ENCODE data around the gene NBPF14.
"Not testable (repeated sequence)": the region's sequence is repeated elsewhere in the genome, so short reads cannot be mapped to it uniquely, and the experiment has no call there.

The NBPF14 gene

DNA sequence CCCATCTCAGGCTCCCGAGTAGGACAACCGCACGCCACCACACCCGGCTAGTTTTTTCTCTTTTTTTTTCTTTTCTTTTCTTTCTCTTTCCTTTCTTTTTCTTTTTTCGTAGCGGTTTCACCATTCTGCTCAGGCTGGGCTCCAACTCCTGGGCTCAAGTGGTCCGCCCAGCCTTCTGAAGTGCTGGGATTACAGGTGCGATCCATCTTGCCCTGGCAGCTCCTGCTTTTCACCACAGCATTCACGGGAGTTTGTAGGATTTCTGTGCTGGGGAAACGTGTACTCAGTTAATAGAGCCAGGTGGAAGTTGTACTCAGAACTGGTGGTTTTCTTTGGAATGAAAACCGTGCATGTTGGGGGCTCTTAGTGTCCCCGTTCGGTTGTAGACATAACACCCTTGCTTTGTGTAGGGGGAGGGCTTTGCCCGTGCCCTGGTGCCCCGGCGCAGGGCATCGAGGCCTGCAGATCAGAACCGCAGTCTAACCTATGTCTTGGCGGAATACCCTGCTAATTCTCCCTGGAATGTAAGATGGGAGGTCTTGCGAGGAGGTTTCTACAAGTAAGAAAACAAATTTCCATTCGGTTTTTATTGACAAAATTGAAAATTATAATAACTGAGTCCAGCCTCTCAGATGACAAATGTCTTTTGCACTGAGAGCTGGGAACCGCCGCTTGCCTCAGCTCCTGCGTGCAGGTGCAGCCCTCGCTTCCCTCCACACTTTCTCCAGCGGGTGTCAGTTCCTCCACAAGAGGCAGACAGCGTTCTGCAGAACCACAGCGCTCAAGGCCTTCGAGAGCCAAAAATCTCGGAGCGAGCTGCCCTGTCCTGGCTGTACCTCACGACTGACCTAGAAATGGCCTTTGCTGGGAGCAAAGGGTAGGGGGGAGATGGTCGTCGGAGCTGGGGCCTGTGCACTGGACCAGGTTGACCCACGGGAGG is 72.3 kb downstream of the NBPF14 start:
- not testable (repeated sequence) for H3K27me3 ChIP-seq (ENCODE audit: control insufficient read depth in 5 of 5, insufficient read depth in 4 of 5, low read length in 5 of 5); H3K36me3 ChIP-seq (ENCODE audit: control insufficient read depth in 5 of 5, insufficient read depth in 5 of 5, low read length in 5 of 5); H3K9ac ChIP-seq (ENCODE audit: low read length in 5 of 5); H3K4me3 ChIP-seq (ENCODE audit: low read depth in 1 of 5, low read length in 5 of 5); H3K9me3 ChIP-seq (ENCODE audit: control insufficient read depth in 5 of 5, low read length in 5 of 5); H3K27ac ChIP-seq (ENCODE audit: low read depth, low read length); H3K4me1 ChIP-seq (ENCODE audit: control insufficient read depth in 5 of 5, insufficient read depth in 5 of 5, low read length in 5 of 5)

DNA sequence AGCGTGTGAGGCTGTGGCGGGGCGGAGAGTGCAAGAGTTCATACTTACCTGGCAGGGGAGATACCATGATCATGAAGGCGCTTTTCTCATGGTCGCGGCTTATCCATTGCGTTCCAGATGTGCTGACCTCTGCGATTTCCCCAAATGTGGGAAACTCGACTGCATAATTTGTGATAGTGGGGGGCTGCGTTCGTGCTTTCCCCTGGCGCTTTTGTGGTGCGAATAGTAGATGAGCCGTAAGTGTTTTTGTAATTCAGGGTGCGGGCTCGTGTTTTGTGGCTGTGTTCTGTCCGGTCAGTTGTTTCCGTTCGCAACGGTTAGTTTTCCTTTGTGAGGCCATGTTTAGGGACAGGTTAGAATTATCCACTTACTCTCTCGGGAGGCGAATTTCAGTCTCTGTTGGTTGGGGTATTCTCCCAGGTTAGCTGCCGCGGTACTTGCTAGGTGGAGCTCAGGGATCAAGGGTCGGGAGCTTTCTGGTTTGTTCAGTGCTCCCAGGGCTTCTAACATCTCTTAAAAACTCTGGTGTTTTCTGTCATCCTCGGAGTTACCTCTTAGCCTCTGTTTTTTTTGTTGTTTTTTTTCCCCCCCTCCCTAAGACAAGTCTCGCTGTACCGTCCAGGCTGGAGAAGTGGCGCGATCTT is 73.1 kb downstream of the NBPF14 start:
- not testable (repeated sequence) for H3K36me3 ChIP-seq (ENCODE audit: control insufficient read depth in 5 of 5, insufficient read depth in 5 of 5, low read length in 5 of 5); H3K27me3 ChIP-seq (ENCODE audit: control insufficient read depth in 5 of 5, insufficient read depth in 4 of 5, low read length in 5 of 5); H3K9me3 ChIP-seq (ENCODE audit: control insufficient read depth in 5 of 5, low read length in 5 of 5); H3K4me1 ChIP-seq (ENCODE audit: control insufficient read depth in 5 of 5, insufficient read depth in 5 of 5, low read length in 5 of 5)
- peak overlapping the region; percentile 48 to 67 (median 61) for H3K4me3 ChIP-seq (ENCODE audit: low read depth in 1 of 5, low read length in 5 of 5)
- H3K27ac ChIP-seq (ENCODE audit: low read depth, low read length), result peak overlapping the region; percentile 81
- H3K9ac ChIP-seq (ENCODE audit: low read length in 5 of 5), result peak overlapping the region in 1 of 5 donors; percentile 73

DNA sequence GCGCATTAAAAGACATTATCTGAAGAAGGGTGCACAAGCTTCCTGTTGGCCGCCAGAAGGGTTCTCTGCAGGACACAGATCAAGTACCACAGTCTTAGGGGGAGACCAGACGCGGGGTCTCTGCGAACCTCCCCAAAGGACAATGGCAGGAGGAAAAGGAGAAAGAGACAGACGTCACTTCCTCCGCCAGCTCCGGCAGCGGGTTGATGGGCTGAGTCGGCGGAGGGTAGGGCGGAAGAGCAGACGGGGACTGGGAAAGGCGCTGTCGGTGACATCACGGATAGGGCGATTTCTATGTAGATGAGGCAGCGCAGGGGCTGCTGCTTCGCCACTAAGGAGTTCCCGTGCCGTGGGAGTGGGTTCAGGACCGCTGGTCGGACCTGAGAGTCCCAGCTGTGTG is 73.7 kb downstream of the NBPF14 start:
- not testable (repeated sequence) for H3K4me1 ChIP-seq (ENCODE audit: control insufficient read depth in 5 of 5, insufficient read depth in 5 of 5, low read length in 5 of 5); H3K9me3 ChIP-seq (ENCODE audit: control insufficient read depth in 5 of 5, low read length in 5 of 5); H3K36me3 ChIP-seq (ENCODE audit: control insufficient read depth in 5 of 5, insufficient read depth in 5 of 5, low read length in 5 of 5); H3K27me3 ChIP-seq (ENCODE audit: control insufficient read depth in 5 of 5, insufficient read depth in 4 of 5, low read length in 5 of 5); H3K27ac ChIP-seq (ENCODE audit: low read depth, low read length); H3K9ac ChIP-seq (ENCODE audit: low read length in 5 of 5)
- peak overlapping the region in 4 of 5 donors; percentile 35 to 47 (median 42) for H3K4me3 ChIP-seq (ENCODE audit: low read depth in 1 of 5, low read length in 5 of 5)

DNA sequence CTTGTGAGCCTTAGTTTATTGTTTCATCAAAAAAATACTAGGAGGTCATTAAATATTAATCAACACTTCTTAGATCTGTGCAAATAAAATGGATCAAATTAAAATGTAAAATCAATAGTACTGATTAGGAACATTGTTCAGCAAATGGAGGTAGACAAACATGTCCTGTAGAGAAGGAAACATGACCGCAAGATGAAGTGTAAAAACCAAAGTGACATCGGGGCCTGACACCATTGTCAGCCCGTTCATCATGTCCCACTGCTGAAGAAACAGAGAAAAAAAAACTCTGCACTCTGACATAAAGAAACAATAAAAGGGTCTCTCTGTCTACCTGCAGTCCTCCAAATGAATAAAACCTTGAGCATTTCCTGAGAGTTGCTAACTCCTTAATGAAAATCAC is 81.5 kb downstream of the NBPF14 start:
- not testable (repeated sequence) for H3K9ac ChIP-seq (ENCODE audit: low read length in 5 of 5); H3K4me1 ChIP-seq (ENCODE audit: control insufficient read depth in 5 of 5, insufficient read depth in 5 of 5, low read length in 5 of 5); H3K36me3 ChIP-seq (ENCODE audit: control insufficient read depth in 5 of 5, insufficient read depth in 5 of 5, low read length in 5 of 5); H3K9me3 ChIP-seq (ENCODE audit: control insufficient read depth in 5 of 5, low read length in 5 of 5); H3K4me3 ChIP-seq (ENCODE audit: low read depth in 1 of 5, low read length in 5 of 5); H3K27ac ChIP-seq (ENCODE audit: low read depth, low read length); H3K27me3 ChIP-seq (ENCODE audit: control insufficient read depth in 5 of 5, insufficient read depth in 4 of 5, low read length in 5 of 5)

DNA sequence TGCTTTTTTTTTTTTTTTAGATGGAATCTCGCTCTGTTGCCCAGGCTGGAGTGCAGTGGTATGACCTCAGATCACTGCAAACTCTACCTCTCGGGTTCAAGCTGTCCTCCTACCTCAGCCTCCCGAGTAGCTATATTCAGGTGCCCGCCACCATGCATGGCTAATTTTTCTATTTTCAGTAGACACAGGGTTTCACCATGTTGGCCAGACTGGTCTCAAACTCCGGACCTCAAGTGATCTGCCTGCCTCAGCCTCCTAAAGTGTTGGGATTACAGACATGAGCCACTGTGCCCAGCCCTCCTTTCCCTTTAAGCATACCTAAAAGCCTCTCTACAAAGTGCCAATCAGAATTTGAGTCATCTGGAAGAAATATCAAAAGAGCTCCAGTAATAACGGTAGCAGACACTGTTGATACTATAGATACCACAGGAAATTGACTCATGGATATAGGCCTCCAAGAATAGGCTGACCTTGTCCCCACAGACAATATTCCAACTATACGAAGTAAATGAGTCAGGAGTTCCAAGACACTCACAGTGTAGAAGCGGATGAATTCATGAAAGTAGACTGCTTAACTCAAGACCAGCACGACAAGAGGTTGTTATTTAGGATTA is 83.1 kb downstream of the NBPF14 start:
- not testable (repeated sequence) for H3K4me1 ChIP-seq (ENCODE audit: control insufficient read depth in 5 of 5, insufficient read depth in 5 of 5, low read length in 5 of 5); H3K27ac ChIP-seq (ENCODE audit: low read depth, low read length); H3K9ac ChIP-seq (ENCODE audit: low read length in 5 of 5); H3K27me3 ChIP-seq (ENCODE audit: control insufficient read depth in 5 of 5, insufficient read depth in 4 of 5, low read length in 5 of 5); H3K9me3 ChIP-seq (ENCODE audit: control insufficient read depth in 5 of 5, low read length in 5 of 5); H3K36me3 ChIP-seq (ENCODE audit: control insufficient read depth in 5 of 5, insufficient read depth in 5 of 5, low read length in 5 of 5); H3K4me3 ChIP-seq (ENCODE audit: low read depth in 1 of 5, low read length in 5 of 5)

DNA sequence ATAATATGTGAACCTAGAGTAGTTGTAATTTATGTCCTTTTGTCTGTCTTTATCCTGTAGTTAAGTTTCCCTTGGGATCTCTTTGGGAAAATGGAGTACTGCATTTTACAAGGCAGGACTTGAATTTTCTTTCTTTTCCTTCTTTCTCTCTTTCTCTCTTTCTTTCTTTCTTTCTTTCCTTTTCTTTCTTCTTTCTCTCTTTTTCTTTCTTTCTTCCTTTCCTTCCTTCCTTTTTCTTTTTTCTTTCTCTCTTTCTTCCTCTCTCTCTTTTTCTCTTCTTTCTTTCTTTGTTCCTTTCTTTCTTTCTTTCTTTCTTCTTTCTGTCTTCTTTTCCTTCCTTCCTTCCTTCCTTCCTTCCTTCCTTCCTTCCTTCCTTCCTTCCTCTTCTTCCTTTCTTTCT is 101.9 kb downstream of the NBPF14 start:
- H3K27ac ChIP-seq (ENCODE audit: low read depth, low read length); H3K9me3 ChIP-seq (ENCODE audit: control insufficient read depth in 5 of 5, low read length in 5 of 5); H3K36me3 ChIP-seq (ENCODE audit: control insufficient read depth in 5 of 5, insufficient read depth in 5 of 5, low read length in 5 of 5); H3K9ac ChIP-seq (ENCODE audit: low read length in 5 of 5); H3K4me3 ChIP-seq (ENCODE audit: low read depth in 1 of 5, low read length in 5 of 5); H3K4me1 ChIP-seq (ENCODE audit: control insufficient read depth in 5 of 5, insufficient read depth in 5 of 5, low read length in 5 of 5); H3K27me3 ChIP-seq (ENCODE audit: control insufficient read depth in 5 of 5, insufficient read depth in 4 of 5, low read length in 5 of 5): not testable (repeated sequence)

DNA sequence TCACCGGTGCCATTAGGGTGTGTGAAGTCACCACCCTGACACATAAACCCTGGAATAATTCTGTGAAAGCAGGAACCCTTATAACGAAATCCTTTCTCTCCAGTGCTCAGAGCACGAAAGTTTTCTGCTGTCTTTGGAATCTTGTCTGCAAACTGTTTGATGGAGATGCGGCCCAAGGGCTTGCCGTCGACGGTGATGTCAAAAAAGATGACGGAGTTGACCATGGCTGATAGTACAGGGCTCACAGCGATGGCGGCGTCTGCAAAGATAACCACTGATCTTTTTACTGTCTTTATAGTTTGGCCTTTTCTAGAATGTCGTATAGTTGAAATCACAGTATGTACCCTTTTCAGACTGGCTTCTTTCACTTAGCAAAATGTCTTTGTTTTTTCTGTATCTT is 112.8 kb downstream of the NBPF14 start, which contains the start of gene PPIAL4G:
Gene PPIAL4G, minus strand, starts transcription at position 274 of the 400 bp plus-strand sequence. Its CDS starts 50 bp downstream, at position 224.
- not testable (repeated sequence) for H3K4me3 ChIP-seq (ENCODE audit: low read depth in 1 of 5, low read length in 5 of 5); H3K27ac ChIP-seq (ENCODE audit: low read depth, low read length)

More for the DNA sequence above, 112.8 kb downstream of the NBPF14 start, which contains the start of gene PPIAL4G:
- H3K36me3 ChIP-seq (ENCODE audit: control insufficient read depth in 5 of 5, insufficient read depth in 5 of 5, low read length in 5 of 5); H3K27me3 ChIP-seq (ENCODE audit: control insufficient read depth in 5 of 5, insufficient read depth in 4 of 5, low read length in 5 of 5); H3K9ac ChIP-seq (ENCODE audit: low read length in 5 of 5); H3K4me1 ChIP-seq (ENCODE audit: control insufficient read depth in 5 of 5, insufficient read depth in 5 of 5, low read length in 5 of 5); H3K9me3 ChIP-seq (ENCODE audit: control insufficient read depth in 5 of 5, low read length in 5 of 5): not testable (repeated sequence)
